Brain microvascular endothelial cell (primary cell): Measurements from ENCODE around the gene FAM174C.

Experiments used
- DNase-seq: peaks from one replicate; pipeline ENCODE4 v3.0.0-alpha.2; 2020
- H3K27ac ChIP-seq: fragments of 250-450 bp; sonication (Bioruptor Pico); 2 replicates; pipeline ENCODE4 v1.5.1; 2020; ENCODE audit warnings: mild to moderate bottlenecking, moderate library complexity
- H3K27me3 ChIP-seq: fragments of 250-450 bp; sonication (Bioruptor Pico); replicated peaks from 2 replicates; pipeline ENCODE4 v1.5.1; 2020; ENCODE audit warnings: mild to moderate bottlenecking
- H3K36me3 ChIP-seq: fragments of 250-450 bp; sonication (Bioruptor Pico); replicated peaks from 2 replicates; pipeline ENCODE4 v1.5.1; 2020; ENCODE audit warnings: mild to moderate bottlenecking
- H3K4me3 ChIP-seq: 2 replicates; pipeline ENCODE4 v1.5.1; 2011; ENCODE audit warnings: low read depth, mild to moderate bottlenecking, control low read depth, low read length, moderate library complexity
- in situ Hi-C: cut with HindIII; loops from 2 replicates; pipeline ENCODE4 v1.10.0; 2017; ENCODE audit warnings: low sequenced_read_pairs, low pct_ligation_motif_present
- TF ChIP-seq, protein P1 (sequence below): IDR thresholded peaks from 2 replicates; pipeline ENCODE4 v1.5.1; 2011; ENCODE audit warnings: low read depth, mild to moderate bottlenecking, moderate library complexity, low read length, control low read depth, inconsistent platforms; ENCODE audit errors: missing control alignments

Gene FAM174C

DNA sequence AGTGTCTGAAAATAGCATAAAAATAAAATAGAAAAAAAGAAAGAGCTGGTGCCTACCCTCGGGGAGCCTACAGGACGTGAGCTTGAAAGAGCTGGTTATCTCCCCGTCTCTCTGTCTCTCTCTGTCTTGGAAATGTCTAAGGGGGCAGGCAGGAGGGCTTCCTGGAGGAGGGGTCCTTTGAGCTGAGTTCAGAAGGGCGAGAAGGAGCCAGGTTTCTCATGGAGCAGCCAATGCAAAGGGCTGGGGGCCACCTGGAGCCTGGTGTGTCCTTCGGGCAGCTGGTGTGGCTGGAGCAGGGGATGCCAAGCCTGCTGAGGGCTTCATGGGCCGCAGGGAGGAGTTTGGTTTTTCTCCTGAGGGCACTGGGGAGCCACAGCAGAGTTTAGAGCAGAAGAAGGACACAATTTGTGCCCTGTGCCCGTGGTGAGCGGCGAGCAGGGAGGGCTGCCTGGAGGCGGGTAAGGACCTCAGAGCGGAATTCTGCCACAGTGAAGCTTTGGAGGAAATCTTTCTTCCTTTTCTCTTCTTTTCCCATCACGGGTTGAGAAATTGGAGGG is 49.0 kb downstream of the FAM174C start:
- TF ChIP-seq, protein P1, sequence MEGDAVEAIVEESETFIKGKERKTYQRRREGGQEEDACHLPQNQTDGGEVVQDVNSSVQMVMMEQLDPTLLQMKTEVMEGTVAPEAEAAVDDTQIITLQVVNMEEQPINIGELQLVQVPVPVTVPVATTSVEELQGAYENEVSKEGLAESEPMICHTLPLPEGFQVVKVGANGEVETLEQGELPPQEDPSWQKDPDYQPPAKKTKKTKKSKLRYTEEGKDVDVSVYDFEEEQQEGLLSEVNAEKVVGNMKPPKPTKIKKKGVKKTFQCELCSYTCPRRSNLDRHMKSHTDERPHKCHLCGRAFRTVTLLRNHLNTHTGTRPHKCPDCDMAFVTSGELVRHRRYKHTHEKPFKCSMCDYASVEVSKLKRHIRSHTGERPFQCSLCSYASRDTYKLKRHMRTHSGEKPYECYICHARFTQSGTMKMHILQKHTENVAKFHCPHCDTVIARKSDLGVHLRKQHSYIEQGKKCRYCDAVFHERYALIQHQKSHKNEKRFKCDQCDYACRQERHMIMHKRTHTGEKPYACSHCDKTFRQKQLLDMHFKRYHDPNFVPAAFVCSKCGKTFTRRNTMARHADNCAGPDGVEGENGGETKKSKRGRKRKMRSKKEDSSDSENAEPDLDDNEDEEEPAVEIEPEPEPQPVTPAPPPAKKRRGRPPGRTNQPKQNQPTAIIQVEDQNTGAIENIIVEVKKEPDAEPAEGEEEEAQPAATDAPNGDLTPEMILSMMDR = no peak
- DNase-seq = no peak
- Histone ChIP-seq H3K4me3 (no peak overlapping the region), H3K27me3 (no peaks in the 10 kb centered on the region), H3K36me3 (no peaks in the 10 kb centered on the region), H3K27ac (no peak overlapping the region)
- in situ Hi-C loops = no loop called here

DNA sequence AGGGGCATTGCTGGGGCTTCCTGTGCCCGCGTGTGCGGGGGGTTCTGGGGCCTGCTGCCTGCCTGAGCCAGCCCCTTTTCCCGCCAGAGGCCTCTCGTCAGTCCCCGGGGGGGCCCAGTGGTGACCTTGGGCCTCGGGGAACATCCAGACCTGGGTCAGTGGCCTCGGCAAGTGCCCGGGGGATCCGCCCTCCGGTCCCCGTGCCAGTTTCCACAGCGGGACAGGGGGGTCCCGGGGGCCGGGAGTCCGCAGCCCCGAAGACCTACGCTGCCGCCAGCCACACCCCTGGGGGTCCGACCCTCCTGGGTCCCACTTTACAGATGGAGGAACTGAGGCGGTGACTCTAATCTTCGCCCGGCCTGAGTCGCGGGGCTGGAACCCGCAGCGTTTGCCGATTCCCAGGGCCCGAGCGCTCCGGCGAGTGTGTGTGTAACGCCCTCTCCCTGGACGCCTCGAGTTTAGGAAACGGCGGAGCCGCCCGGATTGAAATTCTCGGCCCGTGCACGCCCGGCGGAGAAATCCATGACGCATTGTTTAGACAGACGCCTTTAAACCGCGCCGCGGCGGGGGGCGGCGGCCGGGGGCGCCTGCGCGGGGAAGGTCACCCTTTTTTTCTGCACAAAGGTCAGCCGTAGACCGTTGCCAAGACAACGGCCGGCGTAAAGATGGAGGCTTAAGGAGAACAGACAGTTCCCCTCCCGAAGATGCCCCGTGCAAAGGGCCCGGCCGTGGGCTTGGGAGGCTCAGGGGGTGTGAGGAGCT is 49.7 kb downstream of the FAM174C start:
- TF ChIP-seq, protein P1 = no peak
- DNase-seq = peak; percentile 82
- in situ Hi-C loops = no loop called here
- peak overlapping the region; percentile 40 for H3K4me3 ChIP-seq
- no peak overlapping the region for H3K27ac ChIP-seq
- H3K27me3 ChIP-seq = no peaks in the 10 kb centered on the region
- no peaks in the 10 kb centered on the region for H3K36me3 ChIP-seq

DNA sequence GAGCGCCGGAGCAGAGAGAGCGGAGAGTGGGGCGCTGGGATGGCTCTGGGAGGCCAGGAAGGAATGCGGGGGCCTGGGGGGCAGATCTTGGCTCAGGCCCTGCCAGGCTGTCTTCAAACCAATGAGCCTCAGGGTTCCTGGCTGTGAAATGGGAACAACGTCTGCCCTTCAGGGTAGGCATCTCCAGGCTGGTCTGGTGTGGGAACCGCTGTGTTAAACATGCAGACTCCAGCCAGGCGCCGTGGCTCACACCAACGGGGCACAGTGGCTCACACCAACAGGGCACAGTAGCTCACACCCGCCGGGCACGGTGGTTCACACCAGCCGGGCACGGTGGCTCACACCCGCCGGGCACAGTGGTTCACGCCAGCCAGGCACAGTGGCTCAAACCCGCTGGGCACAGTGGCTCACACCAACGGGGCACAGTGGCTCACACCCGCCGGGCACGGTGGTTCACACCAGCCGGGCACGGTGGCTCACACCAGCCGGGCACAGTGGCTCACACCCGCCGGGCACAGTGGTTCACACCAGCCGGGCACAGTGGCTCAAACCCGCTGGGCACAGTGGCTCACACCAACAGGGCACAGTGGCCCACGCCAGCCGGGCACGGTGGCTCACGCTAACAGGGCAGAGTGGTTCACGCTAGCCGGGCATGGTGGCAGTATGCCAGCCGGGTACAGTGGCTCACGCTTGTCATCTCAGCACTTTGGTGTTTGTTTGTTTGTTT is 50.4 kb downstream of the FAM174C start:
- TF ChIP-seq, protein P1 = no peak
- in situ Hi-C loops = no loop called here
- Histone ChIP-seq H3K27me3 (no peaks in the 10 kb centered on the region), H3K27ac (no peak overlapping the region), H3K36me3 (no peaks in the 10 kb centered on the region), H3K4me3 (peak overlapping the region; percentile 40)
- DNase-seq = no peak

DNA sequence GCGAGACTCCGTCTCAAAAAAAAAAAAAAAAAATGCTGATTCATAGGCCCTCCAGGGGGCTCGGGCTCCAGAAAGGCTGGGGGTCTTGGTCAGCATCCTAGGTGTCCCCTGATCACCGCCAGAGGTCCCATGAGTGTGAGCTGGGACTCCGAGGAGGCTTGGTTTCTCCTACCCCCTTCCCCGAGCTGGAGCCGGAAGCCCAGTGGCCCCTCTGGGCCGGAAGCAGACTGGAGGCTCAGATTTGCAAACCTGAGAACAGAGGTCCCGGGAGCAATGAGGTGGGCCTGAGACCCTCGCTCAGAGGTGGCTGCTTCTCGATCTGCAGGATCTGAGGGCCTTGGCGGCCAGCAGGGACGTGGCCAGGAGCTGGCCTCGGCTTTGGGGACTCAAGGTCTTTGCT is 51.8 kb downstream of the FAM174C start:
- Histone ChIP-seq H3K27ac (no peak overlapping the region), H3K36me3 (no peaks in the 10 kb centered on the region), H3K27me3 (no peaks in the 10 kb centered on the region), H3K4me3 (no peak overlapping the region)
- in situ Hi-C loops = no loop called here
- DNase-seq = no peak
- TF ChIP-seq, protein P1 = no peak
